GM23338 (cell line): ENCODE measurements around the gene CCL24.
"Not testable (repeated sequence)": the region's sequence is repeated elsewhere in the genome, so short reads cannot be mapped to it uniquely, and the experiment has no call there.

Experiments used
- EZH2 ChIP-seq: fragments of 200-600 bp; sonication (generic); IDR thresholded peaks from one replicate; pipeline ENCODE4 v1.8.0; 2017; ENCODE audit warnings: antibody characterized with exemption, mild to moderate bottlenecking, low read depth; ENCODE audit not compliant: unreplicated experiment
- EZH2phosphoT487 ChIP-seq: fragments of 200-600 bp; sonication (generic); IDR thresholded peaks from one replicate; pipeline ENCODE4 v1.8.1; 2018; ENCODE audit warnings: antibody characterized with exemption; ENCODE audit not compliant: unreplicated experiment
- JUNB ChIP-seq: IDR thresholded peaks from one replicate; pipeline ENCODE4 v1.6.1; 2016; ENCODE audit warnings: antibody characterized with exemption; ENCODE audit not compliant: unreplicated experiment
- NANOG ChIP-seq: IDR thresholded peaks from 2 replicates; pipeline ENCODE4 v1.6.1; 2016; ENCODE audit warnings: antibody characterized with exemption, borderline replicate concordance
- POLR2AphosphoS5 ChIP-seq: IDR thresholded peaks from 2 replicates; pipeline ENCODE4 v1.6.1; 2016; ENCODE audit warnings: antibody characterized with exemption, low read depth
- REST ChIP-seq: IDR thresholded peaks from one replicate; pipeline ENCODE4 v1.6.1; 2018; ENCODE audit warnings: antibody characterized with exemption; ENCODE audit not compliant: unreplicated experiment
- STAT1 ChIP-seq: IDR thresholded peaks from one replicate; pipeline ENCODE4 v1.6.1; 2016; ENCODE audit warnings: antibody characterized with exemption; ENCODE audit not compliant: unreplicated experiment
- TF ChIP-seq, protein P1 (sequence below), 2 experiments: fragments of 200-600 bp in 1 of 2; sonication (generic) in 1 of 2; conservative IDR thresholded peaks; 2 replicates each; pipeline versions ENCODE4 v1.5.1 to v1.6.1; 2016 to 2017; ENCODE audit warnings: antibody characterized with exemption in 2 of 2, low read depth in 2 of 2, mild to moderate bottlenecking in 2 of 2, moderate library complexity in 1 of 2

DNA sequence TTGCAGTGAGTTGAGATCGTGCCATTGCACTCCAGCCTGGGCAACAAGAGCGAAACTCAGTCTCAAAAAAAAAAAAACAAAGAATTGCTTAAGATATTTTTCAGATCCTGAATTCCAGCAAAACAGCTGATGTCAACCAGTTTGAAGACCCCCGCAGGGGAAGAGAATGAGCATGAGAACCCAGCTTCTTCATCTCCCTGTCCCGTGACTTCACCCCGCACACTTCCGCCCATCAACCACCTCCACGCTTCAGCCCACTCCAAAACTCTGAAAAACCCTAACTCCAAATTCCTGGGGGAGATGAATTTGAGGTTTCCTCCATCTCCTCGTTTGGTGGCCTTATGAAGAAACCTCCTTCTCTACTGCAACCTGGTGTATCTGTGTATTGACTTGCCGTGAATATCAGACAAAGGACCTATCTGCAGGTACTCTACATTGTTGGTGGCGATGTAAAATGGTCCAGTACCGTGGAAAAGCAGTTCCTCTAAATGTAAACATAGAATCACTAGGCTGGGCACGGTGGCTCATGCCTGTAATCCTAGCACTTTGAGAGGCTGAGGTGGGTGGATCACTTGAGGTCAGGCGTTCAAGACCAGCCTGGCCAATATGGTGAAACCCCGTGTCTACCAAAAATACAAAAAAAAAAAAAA is 24.8 kb upstream of the CCL24 start:
- TF ChIP-seq, protein P1, sequence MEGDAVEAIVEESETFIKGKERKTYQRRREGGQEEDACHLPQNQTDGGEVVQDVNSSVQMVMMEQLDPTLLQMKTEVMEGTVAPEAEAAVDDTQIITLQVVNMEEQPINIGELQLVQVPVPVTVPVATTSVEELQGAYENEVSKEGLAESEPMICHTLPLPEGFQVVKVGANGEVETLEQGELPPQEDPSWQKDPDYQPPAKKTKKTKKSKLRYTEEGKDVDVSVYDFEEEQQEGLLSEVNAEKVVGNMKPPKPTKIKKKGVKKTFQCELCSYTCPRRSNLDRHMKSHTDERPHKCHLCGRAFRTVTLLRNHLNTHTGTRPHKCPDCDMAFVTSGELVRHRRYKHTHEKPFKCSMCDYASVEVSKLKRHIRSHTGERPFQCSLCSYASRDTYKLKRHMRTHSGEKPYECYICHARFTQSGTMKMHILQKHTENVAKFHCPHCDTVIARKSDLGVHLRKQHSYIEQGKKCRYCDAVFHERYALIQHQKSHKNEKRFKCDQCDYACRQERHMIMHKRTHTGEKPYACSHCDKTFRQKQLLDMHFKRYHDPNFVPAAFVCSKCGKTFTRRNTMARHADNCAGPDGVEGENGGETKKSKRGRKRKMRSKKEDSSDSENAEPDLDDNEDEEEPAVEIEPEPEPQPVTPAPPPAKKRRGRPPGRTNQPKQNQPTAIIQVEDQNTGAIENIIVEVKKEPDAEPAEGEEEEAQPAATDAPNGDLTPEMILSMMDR (conservative IDR thresholded peaks at IDR 0.05; ENCODE audit: low read depth in 2 of 2): not testable (repeated sequence)
- not testable (repeated sequence) for TF ChIP-seq POLR2AphosphoS5, EZH2, EZH2phosphoT487, REST, JUNB, STAT1, NANOG
